GM18868 (cell line): ENCODE data around the gene TLK2.
"Not testable (repeated sequence)": the region's sequence is repeated elsewhere in the genome, so short reads cannot be mapped to it uniquely, and the experiment has no call there.

Source experiments
- ATAC-seq: cut with Tn5 transposase; IDR thresholded peaks from one replicate; pipeline ENCODE4 v1.9.1; 2021; ENCODE audit warnings: mild to moderate bottlenecking, moderate library complexity; ENCODE audit not compliant: unreplicated experiment

The TLK2 gene

GRCh38 chr17:62482553-62482952, 3.9 kb downstream of the TLK2 start:
- not testable (repeated sequence) for ATAC-seq

GRCh38 chr17:62490990-62491389, 12.4 kb downstream of the TLK2 start:
- not testable (repeated sequence) for ATAC-seq

- ATAC-seq, result not testable (repeated sequence)
Measured at GRCh38 chr17:62493049-62493655, 14.5 kb downstream of the TLK2 start.

- ATAC-seq, result not testable (repeated sequence)
Measured at GRCh38 chr17:62494073-62494472, 15.4 kb downstream of the TLK2 start.

- not testable (repeated sequence) for ATAC-seq
Measured at GRCh38 chr17:62496344-62496743, 17.7 kb downstream of the TLK2 start.

GRCh38 chr17:62498796-62499195, 20.2 kb downstream of the TLK2 start:
- ATAC-seq, result not testable (repeated sequence)

GRCh38 chr17:62500463-62500862, 21.8 kb downstream of the TLK2 start:
- not testable (repeated sequence) for ATAC-seq

GRCh38 chr17:62504857-62505256, 26.2 kb downstream of the TLK2 start:
- ATAC-seq, result not testable (repeated sequence)

GRCh38 chr17:62507191-62507836, 28.7 kb downstream of the TLK2 start:
- not testable (repeated sequence) for ATAC-seq

- not testable (repeated sequence) for ATAC-seq
Measured at GRCh38 chr17:62510247-62510819, 31.7 kb downstream of the TLK2 start.

- ATAC-seq, result not testable (repeated sequence)
Measured at GRCh38 chr17:62511014-62511413, 32.4 kb downstream of the TLK2 start.

- ATAC-seq, result not testable (repeated sequence)
Measured at GRCh38 chr17:62516376-62516775, 37.8 kb downstream of the TLK2 start.

GRCh38 chr17:62521295-62521694, 42.7 kb downstream of the TLK2 start:
- ATAC-seq, result not testable (repeated sequence)

GRCh38 chr17:62524077-62524476, 45.5 kb downstream of the TLK2 start:
- ATAC-seq, result not testable (repeated sequence)

GRCh38 chr17:62525317-62525716, 46.7 kb downstream of the TLK2 start:
- ATAC-seq, result not testable (repeated sequence)

- not testable (repeated sequence) for ATAC-seq
Measured at GRCh38 chr17:62530936-62531335, 52.3 kb downstream of the TLK2 start.

GRCh38 chr17:62536557-62536956, 57.9 kb downstream of the TLK2 start:
- ATAC-seq, result not testable (repeated sequence)

- ATAC-seq, result not testable (repeated sequence)
Measured at GRCh38 chr17:62541073-62541472, 62.4 kb downstream of the TLK2 start.

GRCh38 chr17:62543278-62543775, 64.7 kb downstream of the TLK2 start:
- not testable (repeated sequence) for ATAC-seq

GRCh38 chr17:62546066-62546465, 67.4 kb downstream of the TLK2 start:
- ATAC-seq, result not testable (repeated sequence)

GRCh38 chr17:62552851-62553659, 74.4 kb downstream of the TLK2 start:
- ATAC-seq, result peak; percentile 86
